ENCODE data around the gene WASF2. TPM values are rescaled to one million over a fixed set of nuclear protein-coding genes. Genes with fewer than 3 reads are reported as not detected.

The WASF2 gene
- total and polyA plus RNA-seq, 2 of the 13 experiments (the other 11 are each of a cell fraction or from before 2014, with no cell fraction given): 10.4 to 27.7 TPM

- TF ChIP-seq ZNF18 (CRISPR knock-in tag; IDR thresholded peaks at IDR 0.05; ENCODE audit: insufficient replicate concordance): peak; percentile 41
- TF ChIP-seq DPF2 (CRISPR knock-in tag; IDR thresholded peaks at IDR 0.05; ENCODE audit: borderline replicate concordance, low read depth): no peak; the same call in 1 of the 2 replicates
- TF ChIP-seq DMAP1 (CRISPR knock-in tag; IDR thresholded peaks at IDR 0.05): 0 out of 2 replicates have a peak, but pooled peaks have one; percentile 25
- TF ChIP-seq KDM3A (CRISPR knock-in tag; IDR thresholded peaks at IDR 0.05; ENCODE audit: low read depth): peak; percentile 23; the same call in 1 of the 2 replicates
- TF ChIP-seq ZNF432 (CRISPR knock-in tag; IDR thresholded peaks at IDR 0.05; ENCODE audit: borderline replicate concordance): no peak
- TF ChIP-seq CCDC6 (CRISPR knock-in tag; IDR thresholded peaks at IDR 0.05): peak; percentile 77; the same call in 1 of the 2 replicates
- TF ChIP-seq ISL2 (CRISPR knock-in tag; IDR thresholded peaks at IDR 0.05): peak; percentile 68; the same call in 1 of the 2 replicates
- peak; percentile 51; the same call in 1 of the 2 replicates for TF ChIP-seq ZNF460 (CRISPR knock-in tag; IDR thresholded peaks at IDR 0.05; ENCODE audit: borderline replicate concordance)
- TF ChIP-seq, protein P1, sequence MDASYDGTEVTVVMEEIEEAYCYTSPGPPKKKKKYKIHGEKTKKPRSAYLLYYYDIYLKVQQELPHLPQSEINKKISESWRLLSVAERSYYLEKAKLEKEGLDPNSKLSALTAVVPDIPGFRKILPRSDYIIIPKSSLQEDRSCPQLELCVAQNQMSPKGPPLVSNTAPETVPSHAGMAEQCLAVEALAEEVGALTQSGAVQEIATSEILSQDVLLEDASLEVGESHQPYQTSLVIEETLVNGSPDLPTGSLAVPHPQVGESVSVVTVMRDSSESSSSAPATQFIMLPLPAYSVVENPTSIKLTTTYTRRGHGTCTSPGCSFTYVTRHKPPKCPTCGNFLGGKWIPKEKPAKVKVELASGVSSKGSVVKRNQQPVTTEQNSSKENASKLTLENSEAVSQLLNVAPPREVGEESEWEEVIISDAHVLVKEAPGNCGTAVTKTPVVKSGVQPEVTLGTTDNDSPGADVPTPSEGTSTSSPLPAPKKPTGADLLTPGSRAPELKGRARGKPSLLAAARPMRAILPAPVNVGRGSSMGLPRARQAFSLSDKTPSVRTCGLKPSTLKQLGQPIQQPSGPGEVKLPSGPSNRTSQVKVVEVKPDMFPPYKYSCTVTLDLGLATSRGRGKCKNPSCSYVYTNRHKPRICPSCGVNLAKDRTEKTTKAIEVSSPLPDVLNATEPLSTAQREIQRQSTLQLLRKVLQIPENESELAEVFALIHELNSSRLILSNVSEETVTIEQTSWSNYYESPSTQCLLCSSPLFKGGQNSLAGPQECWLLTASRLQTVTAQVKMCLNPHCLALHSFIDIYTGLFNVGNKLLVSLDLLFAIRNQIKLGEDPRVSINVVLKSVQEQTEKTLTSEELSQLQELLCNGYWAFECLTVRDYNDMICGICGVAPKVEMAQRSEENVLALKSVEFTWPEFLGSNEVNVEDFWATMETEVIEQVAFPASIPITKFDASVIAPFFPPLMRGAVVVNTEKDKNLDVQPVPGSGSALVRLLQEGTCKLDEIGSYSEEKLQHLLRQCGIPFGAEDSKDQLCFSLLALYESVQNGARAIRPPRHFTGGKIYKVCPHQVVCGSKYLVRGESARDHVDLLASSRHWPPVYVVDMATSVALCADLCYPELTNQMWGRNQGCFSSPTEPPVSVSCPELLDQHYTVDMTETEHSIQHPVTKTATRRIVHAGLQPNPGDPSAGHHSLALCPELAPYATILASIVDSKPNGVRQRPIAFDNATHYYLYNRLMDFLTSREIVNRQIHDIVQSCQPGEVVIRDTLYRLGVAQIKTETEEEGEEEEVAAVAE (CRISPR knock-in tag; IDR thresholded peaks at IDR 0.05; ENCODE audit: borderline replicate concordance): peak; percentile 81; the same call in 1 of the 2 replicates
- peak; percentile 81; the same call in 1 of the 2 replicates for TF ChIP-seq ZNF788 (CRISPR knock-in tag; IDR thresholded peaks at IDR 0.05; ENCODE audit: borderline replicate concordance)
- TF ChIP-seq TCF7 (IDR thresholded peaks at IDR 0.05; ENCODE audit: low read depth): peak; percentile 92
- no peak for TF ChIP-seq ZNF512 (CRISPR knock-in tag; IDR thresholded peaks at IDR 0.05)
- peak; percentile 87 for TF ChIP-seq ZNF816 (CRISPR knock-in tag; IDR thresholded peaks at IDR 0.05; ENCODE audit: borderline replicate concordance)
- TF ChIP-seq, protein P2, sequence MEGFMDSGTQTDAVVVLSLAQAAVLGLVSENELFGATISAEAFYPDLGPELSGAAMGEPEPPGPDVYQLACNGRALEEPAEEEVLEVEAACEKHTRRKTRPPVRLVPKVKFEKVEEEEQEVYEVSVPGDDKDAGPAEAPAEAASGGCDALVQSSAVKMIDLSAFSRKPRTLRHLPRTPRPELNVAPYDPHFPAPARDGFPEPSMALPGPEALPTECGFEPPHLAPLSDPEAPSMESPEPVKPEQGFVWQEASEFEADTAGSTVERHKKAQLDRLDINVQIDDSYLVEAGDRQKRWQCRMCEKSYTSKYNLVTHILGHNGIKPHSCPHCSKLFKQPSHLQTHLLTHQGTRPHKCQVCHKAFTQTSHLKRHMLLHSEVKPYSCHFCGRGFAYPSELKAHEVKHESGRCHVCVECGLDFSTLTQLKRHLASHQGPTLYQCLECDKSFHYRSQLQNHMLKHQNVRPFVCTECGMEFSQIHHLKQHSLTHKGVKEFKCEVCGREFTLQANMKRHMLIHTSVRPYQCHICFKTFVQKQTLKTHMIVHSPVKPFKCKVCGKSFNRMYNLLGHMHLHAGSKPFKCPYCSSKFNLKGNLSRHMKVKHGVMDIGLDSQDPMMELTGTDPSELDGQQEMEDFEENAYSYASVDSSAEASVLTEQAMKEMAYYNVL (CRISPR knock-in tag; IDR thresholded peaks at IDR 0.05; ENCODE audit: borderline replicate concordance): peak; percentile 56; the same call in 1 of the 2 replicates
Measured at GRCh38 chr1:27504588-27505419, 14.8 kb upstream of the WASF2 start (continued).
